Stimulated activated CD8-positive, alpha-beta memory T cell treated with anti-CD3 and anti-CD28 coated beads, Interleukin-12 subunit alpha, Interleukin-12 subunit beta, amount 100 ng/mL, for 1 hour (primary cell): Measurements from ENCODE around the gene MSI2.
A peak's percentile ranks its signal among the peaks of the same experiment; 100 is the strongest.

Experiments used
- DNase-seq: peaks from one replicate; pipeline ENCODE4 v3.0.0-alpha.2; 2020; ENCODE audit warnings: low read depth

Gene MSI2

GRCh38 chr17:57417956-57418355, 161.6 kb downstream of the MSI2 start:
- no peak for DNase-seq

GRCh38 chr17:57418463-57419246, 162.3 kb downstream of the MSI2 start:
- DNase-seq = no peak

DNA sequence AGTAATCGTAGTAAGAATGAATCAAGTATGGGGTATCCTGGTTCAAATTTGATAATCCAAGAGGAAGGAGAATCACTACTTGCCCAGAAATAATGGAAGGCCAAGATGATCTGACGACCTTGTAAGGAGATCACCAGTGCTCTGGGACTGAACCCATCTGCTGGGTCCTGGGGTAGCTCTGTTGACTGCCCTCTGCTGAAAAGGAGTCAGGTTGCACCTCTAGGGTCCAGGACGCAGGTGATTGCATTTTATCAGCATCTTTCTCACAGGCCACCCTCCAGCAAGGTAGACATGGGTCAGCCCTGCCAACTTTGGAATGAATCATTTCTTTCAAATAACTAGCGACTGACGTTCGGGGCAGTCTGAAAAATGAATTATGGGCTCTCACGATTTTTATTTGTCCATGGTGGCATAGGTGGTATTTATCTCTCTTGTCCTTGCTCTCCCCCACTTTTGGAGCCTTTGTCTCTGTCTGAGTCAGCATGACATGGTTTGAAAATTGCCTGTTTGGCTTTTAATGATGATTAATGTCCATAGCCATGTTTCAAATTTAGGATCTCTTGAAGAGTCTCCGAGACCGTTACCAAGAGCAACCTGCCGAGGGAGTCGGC, 163.7 kb downstream of the MSI2 start:
- no peak for DNase-seq

DNA sequence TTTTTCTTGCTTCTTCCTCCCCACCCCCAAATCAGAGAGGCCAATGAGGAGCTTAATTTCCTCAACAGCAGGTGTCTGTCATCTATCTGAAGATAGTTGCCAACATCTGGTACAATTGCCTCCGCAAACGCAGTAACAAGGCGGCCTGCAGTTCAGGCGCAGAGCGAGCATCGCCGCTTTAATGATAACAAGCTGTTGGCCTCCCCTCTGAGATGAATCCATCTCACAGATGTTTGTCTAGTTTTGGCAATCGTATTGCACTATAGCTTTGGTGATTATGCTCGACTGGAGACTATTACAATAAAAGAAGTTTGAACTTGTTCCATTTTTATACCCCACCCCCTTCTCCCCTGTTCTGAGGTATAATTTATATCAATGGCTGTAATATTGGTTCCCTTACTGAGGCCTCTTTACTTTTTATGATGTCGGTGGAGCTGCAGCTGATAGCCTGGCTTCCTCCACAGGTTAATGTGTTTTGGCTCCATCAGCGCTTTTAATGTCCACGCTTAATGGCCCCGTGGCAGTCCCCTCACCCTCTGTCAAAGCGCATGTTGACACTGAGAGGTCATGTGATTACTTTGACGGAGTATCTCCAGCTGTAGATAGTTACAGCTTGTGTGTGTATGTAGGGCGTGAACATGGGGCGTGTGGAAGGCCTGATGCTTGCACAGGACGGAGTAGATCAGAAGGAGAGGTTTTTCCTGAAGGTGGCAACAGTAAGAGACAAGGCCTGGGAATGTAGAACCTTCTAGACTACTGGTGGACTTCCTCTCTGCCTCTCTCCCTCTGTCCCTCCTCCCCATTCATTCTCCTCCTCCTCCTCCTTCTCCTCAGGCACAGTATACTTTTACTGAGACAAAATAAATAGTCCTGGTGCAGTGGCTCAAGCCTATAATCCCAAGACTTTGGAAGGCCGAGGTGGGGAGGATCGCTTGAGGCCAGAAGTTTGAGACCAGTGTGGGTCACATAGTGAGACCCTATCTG, 164.7 kb downstream of the MSI2 start:
- DNase-seq = no peak

GRCh38 chr17:57422574-57423164, 166.3 kb downstream of the MSI2 start:
- no peak for DNase-seq

GRCh38 chr17:57423541-57423940, 167.2 kb downstream of the MSI2 start:
- DNase-seq = no peak

DNA sequence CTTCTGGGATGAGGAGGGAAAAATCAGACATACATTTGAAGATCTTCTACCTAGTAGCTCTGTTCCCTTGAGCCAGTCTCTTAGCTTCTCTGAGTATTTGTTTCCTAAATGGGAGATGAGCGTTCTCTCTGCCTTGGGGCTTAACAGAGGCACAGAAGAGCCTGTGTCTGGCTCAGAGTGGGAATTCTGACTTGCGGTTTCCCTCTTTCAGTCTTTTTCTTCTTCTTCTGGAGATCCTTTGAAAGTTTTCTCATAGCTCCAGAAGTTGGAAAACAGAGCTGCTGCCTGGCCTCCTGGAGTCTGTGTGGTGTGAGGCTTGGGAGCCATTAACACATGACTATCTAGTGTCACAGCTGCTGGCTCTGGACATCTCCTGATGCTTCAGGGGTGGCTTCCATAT, 167.9 kb downstream of the MSI2 start:
- no peak for DNase-seq

GRCh38 chr17:57424777-57425188, 168.5 kb downstream of the MSI2 start:
- no peak for DNase-seq

DNA sequence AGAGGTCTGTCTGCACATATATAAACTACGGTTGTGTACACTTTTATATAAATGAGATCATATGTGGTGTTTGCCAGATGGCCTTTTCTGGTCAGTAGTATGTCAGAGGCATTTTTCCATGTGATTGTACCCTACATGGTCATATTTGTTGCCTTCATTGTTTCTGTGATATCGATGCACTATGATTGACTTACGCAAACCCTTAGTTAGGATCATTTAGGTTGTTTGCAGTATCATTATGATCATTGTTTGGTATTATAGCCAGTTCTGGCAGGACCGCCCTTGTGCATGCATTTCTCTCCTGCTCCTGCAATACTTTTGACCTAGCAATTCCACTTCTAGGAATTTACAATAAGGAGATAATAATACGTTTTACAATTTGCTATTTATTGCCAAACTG, 169.1 kb downstream of the MSI2 start:
- no peak for DNase-seq

GRCh38 chr17:57425903-57426880, 169.9 kb downstream of the MSI2 start:
- no peak for DNase-seq

GRCh38 chr17:57429966-57430365, 173.6 kb downstream of the MSI2 start:
- DNase-seq = no peak

DNA sequence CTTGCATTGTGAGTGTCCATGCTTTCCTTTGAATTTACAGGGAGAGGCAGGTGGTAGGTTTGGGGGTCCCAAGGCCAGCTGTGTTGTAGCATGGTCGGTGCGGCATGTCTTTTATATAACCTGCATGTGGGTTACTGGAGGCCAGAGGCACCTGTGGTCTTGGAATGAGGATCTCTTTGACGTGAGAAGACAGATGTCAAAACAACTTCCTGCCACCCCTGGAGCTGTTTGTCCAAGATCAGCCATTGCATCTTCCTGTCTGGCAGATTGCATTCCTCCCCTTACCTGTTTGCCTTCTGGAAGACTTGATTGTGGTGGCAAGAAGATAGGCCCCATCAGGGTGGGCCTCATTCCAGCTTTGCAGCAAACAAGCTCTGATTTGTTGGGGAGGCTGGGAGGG, 175.1 kb downstream of the MSI2 start:
- DNase-seq = no peak

DNA sequence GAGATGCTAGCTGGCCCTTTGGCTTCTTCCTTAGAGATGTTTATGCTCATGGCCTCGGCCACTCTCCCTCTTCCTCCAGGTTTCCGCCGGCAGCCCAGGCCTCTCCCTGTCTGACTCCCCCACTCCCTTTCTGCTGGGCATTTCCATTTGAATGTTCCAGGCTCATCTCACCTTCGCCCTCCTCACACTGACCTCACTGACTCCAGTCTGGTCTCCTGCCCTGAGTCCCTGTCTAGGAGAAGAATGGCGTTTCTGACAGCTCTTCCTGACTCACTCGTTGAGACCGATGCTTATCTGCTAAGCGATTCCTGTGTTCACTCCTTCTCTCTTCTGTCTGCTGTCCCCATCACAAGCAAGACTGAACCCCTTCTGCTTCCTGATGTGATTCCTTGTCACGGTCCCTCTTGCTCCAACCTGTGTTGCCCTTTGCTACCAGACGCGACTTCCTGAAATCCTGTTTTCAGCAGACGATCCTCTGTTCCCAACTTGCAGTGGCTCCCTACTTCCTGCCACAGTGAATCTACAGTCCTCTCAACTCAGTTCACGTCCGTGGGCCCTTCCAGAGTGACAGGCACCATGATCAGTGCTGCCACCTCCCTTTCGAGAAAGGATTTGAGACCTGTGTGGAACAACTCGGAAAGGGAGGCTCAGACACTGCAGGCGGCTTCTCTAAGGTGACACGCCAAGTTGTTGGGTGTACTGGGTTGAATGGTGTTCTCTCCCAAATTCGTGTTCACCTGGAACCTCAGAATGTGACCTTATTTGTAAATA, 176.4 kb downstream of the MSI2 start:
- DNase-seq = no peak

GRCh38 chr17:57433452-57433851, 177.1 kb downstream of the MSI2 start:
- DNase-seq = no peak

DNA sequence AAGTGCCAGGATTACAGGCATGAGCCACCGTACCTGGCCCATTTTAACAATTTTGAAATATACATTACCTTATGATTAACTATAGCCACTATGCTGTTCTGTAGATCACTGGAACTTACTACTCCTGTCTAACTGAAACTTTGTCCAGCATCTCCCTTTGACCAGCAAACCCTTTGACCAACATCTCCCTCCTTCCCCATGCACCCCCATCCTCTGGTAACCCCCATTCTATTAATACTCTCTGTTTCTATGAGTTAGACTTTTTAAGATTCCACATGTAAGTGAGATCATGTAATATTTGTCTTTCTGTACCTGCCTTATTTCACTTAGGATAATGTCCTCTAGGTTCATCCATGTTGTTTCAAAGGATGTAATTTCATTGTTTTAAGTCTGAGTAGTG, 178.0 kb downstream of the MSI2 start:
- no peak for DNase-seq

DNA sequence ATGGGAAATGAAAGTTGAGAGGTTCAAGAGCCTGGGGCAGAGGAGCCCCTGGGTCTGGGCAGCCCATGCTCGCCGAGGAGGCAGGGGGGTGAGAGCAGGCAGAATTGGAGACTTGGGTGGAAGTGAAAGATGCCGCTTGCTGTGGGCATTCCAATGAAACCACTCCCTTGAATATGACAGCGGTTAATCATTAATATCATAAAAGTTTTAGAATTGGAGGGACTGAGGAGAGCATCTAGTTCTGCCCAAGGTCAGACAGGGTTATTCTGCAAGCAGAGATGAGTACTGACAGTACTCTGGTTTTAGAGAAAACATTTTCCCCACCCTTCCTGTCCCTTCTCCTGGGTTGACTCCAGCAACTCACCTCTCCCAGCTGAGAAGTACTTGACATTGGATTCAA, 180.2 kb downstream of the MSI2 start:
- DNase-seq = no peak

- DNase-seq = no peak
Observed at GRCh38 chr17:57438066-57438731, 181.9 kb downstream of the MSI2 start.

- DNase-seq = no peak
Observed at GRCh38 chr17:57439651-57440050, 183.3 kb downstream of the MSI2 start.

GRCh38 chr17:57440522-57441269, 184.4 kb downstream of the MSI2 start:
- peak; percentile 42 for DNase-seq
